ENCODE results near the gene HOXC9.

Gene HOXC9

DNA sequence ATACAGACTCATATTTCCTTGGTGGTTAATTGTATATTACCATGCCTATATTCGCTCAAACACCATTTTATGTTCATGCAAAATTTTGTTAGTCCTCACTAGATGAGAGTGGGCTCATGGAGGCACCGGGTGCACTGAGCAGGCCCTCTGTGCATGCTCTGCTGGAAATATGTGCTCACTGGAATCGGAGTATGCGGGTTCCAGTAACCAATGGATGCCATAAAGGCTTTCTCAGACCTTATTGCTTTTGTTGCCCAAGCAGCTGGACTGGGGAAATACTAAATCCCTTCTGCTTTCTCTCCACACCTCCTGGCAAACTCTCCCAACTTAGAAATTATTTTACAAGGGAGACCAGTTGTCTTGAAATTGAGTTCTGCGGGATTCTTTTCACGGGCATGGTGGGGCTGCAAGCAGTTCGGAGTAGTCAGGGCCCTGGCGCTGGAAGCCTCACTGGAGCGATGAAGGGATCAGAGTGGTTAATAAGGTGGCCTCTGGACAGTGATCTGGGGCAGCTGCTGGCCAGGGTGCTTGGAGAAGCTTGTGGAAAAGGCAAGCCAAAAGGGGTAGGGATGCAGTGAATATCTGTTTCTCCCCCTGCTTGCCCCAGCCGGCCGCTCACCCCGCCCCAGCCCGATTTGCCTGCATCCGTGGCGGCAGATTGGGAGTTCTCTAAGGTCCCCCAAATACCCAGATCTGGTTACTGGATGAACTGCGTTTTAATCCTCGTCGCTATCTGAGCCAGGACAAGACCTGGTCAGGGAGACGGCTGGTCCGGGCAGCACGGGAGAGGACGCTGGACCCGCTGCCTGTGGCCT, 20.8 kb downstream of the HOXC9 start:
- Histone ChIP-seq H3K27ac (no peak overlapping the region), H3K9me3 (ENCODE audit: control insufficient read depth, low read length) (no peaks in the 10 kb centered on the region), H3K36me3 (ENCODE audit: control insufficient read depth, insufficient read depth, low read length) (no peaks in the 10 kb centered on the region), H2AFZ (no peak overlapping the region), H3K4me3 (ENCODE audit: low read depth, low read length) (no peak overlapping the region), H3K4me1 (no peaks in the 10 kb centered on the region), H3K79me2 (no peaks in the 10 kb centered on the region), H3K27me3 (ENCODE audit: control insufficient read depth, insufficient read depth, low read length) (peaks cover 14% of the 10 kb centered on the region), H3K4me2 (ENCODE audit: low read length) (no peak overlapping the region), H3K9ac (no peak overlapping the region)
- TF ChIP-seq, protein P1, sequence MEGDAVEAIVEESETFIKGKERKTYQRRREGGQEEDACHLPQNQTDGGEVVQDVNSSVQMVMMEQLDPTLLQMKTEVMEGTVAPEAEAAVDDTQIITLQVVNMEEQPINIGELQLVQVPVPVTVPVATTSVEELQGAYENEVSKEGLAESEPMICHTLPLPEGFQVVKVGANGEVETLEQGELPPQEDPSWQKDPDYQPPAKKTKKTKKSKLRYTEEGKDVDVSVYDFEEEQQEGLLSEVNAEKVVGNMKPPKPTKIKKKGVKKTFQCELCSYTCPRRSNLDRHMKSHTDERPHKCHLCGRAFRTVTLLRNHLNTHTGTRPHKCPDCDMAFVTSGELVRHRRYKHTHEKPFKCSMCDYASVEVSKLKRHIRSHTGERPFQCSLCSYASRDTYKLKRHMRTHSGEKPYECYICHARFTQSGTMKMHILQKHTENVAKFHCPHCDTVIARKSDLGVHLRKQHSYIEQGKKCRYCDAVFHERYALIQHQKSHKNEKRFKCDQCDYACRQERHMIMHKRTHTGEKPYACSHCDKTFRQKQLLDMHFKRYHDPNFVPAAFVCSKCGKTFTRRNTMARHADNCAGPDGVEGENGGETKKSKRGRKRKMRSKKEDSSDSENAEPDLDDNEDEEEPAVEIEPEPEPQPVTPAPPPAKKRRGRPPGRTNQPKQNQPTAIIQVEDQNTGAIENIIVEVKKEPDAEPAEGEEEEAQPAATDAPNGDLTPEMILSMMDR (IDR thresholded peaks at IDR 0.05), result no peak

DNA sequence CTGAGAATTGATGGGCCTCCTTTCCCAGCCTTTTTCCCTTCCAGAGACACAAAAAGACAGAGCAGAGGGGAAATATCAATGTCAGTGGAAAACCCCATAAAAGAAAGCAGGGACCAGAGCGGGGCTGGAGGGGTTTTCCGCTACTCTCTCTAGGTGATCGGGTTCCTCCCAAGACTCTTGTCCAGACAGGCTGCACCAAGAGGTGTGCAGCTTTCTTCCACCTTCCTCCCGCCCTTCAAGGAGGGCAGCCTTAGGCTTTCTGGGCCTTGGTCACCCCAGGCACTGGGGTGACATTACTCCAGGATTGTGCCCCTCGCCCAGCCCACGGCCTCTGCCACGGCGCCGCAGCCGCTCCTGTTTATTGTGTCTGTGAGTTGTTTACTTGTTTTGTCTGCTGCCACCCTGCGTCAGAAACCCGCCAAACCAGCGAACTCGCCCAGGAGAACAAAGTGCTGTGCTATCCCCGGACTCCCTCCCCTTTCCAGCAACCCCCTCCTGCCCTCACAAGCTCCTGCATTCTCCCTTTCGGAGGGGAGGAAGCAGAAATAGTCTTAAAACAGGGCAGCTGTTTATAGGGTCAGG, 21.6 kb downstream of the HOXC9 start:
- no peak overlapping the region for H2AFZ ChIP-seq
- no peaks in the 10 kb centered on the region for H3K4me1 ChIP-seq
- TF ChIP-seq, protein P1 (IDR thresholded peaks at IDR 0.05), result no peak
- H3K27me3 ChIP-seq (ENCODE audit: control insufficient read depth, insufficient read depth, low read length), result peaks cover 10% of the 10 kb centered on the region
- H3K36me3 ChIP-seq (ENCODE audit: control insufficient read depth, insufficient read depth, low read length), result no peaks in the 10 kb centered on the region
- H3K9ac ChIP-seq, result no peak overlapping the region
- H3K27ac ChIP-seq, result no peak overlapping the region
- no peak overlapping the region for H3K4me3 ChIP-seq (ENCODE audit: low read depth, low read length)
- H3K79me2 ChIP-seq, result no peaks in the 10 kb centered on the region
- H3K4me2 ChIP-seq (ENCODE audit: low read length), result no peak overlapping the region
- no peaks in the 10 kb centered on the region for H3K9me3 ChIP-seq (ENCODE audit: control insufficient read depth, low read length)

DNA sequence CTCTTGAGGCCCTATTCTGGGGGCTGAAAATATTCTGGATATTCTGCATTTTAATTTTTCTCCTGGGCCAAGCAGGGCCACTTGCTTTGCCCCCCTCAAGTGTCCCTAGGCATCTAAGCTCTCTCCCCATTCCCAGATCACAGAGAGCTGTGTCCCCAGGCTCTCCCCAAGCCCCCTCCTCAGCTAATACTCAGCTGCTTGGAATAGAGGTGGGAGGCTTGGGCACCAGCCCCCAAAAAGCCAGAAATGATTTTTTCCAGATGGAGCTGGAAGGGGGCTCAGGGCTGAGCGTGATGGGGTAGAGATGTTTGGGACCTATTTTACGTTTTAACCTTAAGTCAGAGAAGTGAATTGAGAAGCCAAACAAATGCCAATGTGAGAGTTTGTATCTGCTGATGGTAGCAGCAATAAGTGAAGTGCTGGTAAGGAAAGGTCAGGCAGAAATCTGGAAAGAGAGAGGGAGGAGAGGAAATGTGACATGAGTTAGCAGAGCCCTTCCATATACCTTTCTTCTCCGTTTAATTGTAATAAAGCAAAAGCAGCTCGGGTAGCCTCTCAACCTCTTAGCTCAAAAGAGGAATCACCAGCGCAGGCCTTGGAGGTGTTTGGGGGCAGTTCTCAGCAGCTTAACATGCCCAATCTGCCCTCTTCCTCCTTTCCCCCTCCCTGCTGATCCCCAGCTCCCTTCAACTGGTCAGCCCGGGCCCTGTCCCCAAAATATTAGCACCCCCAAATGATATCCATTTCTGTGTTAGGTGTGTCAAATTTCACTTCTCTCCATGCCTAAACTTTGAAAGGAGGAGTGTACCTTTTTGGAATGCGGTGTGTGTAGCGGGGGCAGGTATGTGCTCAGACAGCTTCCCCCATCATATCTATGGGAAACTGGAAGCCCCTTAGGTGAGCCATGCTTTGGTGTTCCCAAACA, 23.3 kb downstream of the HOXC9 start:
- no peaks in the 10 kb centered on the region for H3K9me3 ChIP-seq (ENCODE audit: control insufficient read depth, low read length)
- no peak overlapping the region for H3K4me3 ChIP-seq (ENCODE audit: low read depth, low read length)
- no peak overlapping the region for H3K9ac ChIP-seq
- H3K79me2 ChIP-seq, result no peaks in the 10 kb centered on the region
- no peak overlapping the region for H3K27ac ChIP-seq
- H3K36me3 ChIP-seq (ENCODE audit: control insufficient read depth, insufficient read depth, low read length), result no peaks in the 10 kb centered on the region
- no peak overlapping the region for H3K4me2 ChIP-seq (ENCODE audit: low read length)
- H2AFZ ChIP-seq, result no peak overlapping the region
- no peaks in the 10 kb centered on the region for H3K4me1 ChIP-seq
- TF ChIP-seq, protein P1 (IDR thresholded peaks at IDR 0.05), result no peak
- peaks cover 20% of the 10 kb centered on the region for H3K27me3 ChIP-seq (ENCODE audit: control insufficient read depth, insufficient read depth, low read length)

DNA sequence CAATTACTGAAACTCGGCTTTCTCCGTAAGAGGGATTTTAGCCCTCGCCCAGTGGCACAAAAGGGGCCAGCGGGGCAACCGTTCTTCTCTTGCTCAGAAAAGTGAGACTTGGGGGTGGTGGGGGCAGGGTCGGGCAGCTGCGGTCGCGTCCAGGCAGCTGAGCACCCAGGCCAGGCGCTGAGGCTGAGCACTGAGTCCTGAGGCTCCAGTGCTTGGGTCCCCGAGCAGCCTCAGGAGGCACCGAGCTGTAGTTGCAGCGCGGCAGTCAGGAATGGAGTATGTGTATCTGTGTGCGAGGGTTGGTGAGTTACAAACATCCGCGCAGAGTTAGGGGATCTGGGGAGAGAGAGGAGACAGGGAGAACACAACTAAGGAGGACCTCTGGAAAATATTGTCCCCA, 24.2 kb downstream of the HOXC9 start:
- no peaks in the 10 kb centered on the region for H3K4me1 ChIP-seq
- no peak overlapping the region for H3K9ac ChIP-seq
- no peaks in the 10 kb centered on the region for H3K79me2 ChIP-seq
- no peak overlapping the region for H3K4me2 ChIP-seq (ENCODE audit: low read length)
- peaks cover 27% of the 10 kb centered on the region for H3K27me3 ChIP-seq (ENCODE audit: control insufficient read depth, insufficient read depth, low read length)
- H3K36me3 ChIP-seq (ENCODE audit: control insufficient read depth, insufficient read depth, low read length), result no peaks in the 10 kb centered on the region
- H3K4me3 ChIP-seq (ENCODE audit: low read depth, low read length), result no peak overlapping the region
- H3K9me3 ChIP-seq (ENCODE audit: control insufficient read depth, low read length), result no peaks in the 10 kb centered on the region
- TF ChIP-seq, protein P1 (IDR thresholded peaks at IDR 0.05), result no peak
- no peak overlapping the region for H2AFZ ChIP-seq
- no peak overlapping the region for H3K27ac ChIP-seq
